Gastrocnemius medialis (tissue), 4 donors: Measurements from ENCODE around the gene NDST3. TPM values are rescaled to one million over a fixed set of nuclear protein-coding genes. Genes with fewer than 3 reads are reported as not detected.

Experiments
- ATAC-seq, 2 donors: fragments of 150-250 bp; one replicate each; pipeline ENCODE4 v1.9.1; 2016
- DNase-seq, 2 donors: peaks; one replicate each; pipeline ENCODE4 v3.0.0-alpha.2; 2019
- H3K27ac ChIP-seq, 4 donors: fragments of 200-600 bp; sonication (generic); 1 replicate in 1 of 4; 2 replicates in 3 of 4; pipeline ENCODE4 v1.5.1; 2016 to 2018; ENCODE audit warnings: mild to moderate bottlenecking in 2 of 4, moderate library complexity in 1 of 4
- H3K27me3 ChIP-seq, 3 donors: fragments of 200-600 bp; sonication (generic) in 2 of 3; 1 replicate in 1 of 3; 2 replicates in 2 of 3; pipeline versions ENCODE4 v1.5.1 to v1.6.0; 2016 to 2019; ENCODE audit warnings: mild to moderate bottlenecking in 1 of 3, moderate library complexity in 1 of 3
- H3K36me3 ChIP-seq, 2 donors: fragments of 200-600 bp; sonication (generic) in 1 of 2; one replicate each; pipeline ENCODE4 v1.5.1; 2017 to 2018
- H3K4me1 ChIP-seq, 2 donors: fragments of 200-600 bp; sonication (generic) in 1 of 2; one replicate each; pipeline ENCODE4 v1.5.1; 2016 to 2017; ENCODE audit warnings: mild to moderate bottlenecking in 2 of 2
- H3K4me3 ChIP-seq, 4 donors: fragments of 200-600 bp; sonication (generic) in 3 of 4; 1 replicate in 1 of 4; 2 replicates in 3 of 4; pipeline ENCODE4 v1.5.1; 2016 to 2019; ENCODE audit warnings: mild to moderate bottlenecking in 2 of 4
- H3K9me3 ChIP-seq, 3 donors: fragments of 200-600 bp; sonication (generic) in 2 of 3; 1 replicate in 1 of 3; 2 replicates in 2 of 3; pipeline ENCODE4 v1.5.1; 2016 to 2019
- POLR2A ChIP-seq, 2 donors: fragments of 450-650 bp; IDR thresholded peaks; one replicate each; pipeline ENCODE4 v1.6.1; 2017; ENCODE audit warnings: antibody characterized with exemption in 2 of 2, mild to moderate bottlenecking in 2 of 2, moderate library complexity in 2 of 2
- in situ Hi-C, 4 donors: fragments of 200-750 bp; cut with MboI; loops; one replicate each; pipeline versions ENCODE4 v1.15.0 to v1.8.0; 2017; ENCODE audit warnings: low sequenced_read_pairs in 4 of 4
- intact Hi-C: fragments of 100-400 bp; cut with DNase I; formaldehyde crosslinking; loops from one replicate; pipeline ENCODE4 v1.15.1; 2023; ENCODE audit warnings: low total_unique reads
- total RNA-seq, 4 donors: library from RNA; depleted of rRNA; stranded (reverse); fragments of >200 nt; gene quantifications; one replicate each; pipeline versions ENCODE4 v1.1.0 to v1.2.3, GENCODE V29; 2016
- TF ChIP-seq, protein P1 (sequence below), 5 experiments: fragments of 450-650 bp in 3 of 5; fragments of 200-600 bp in 2 of 5; sonication (generic) in 2 of 5; IDR thresholded peaks in 4 of 5; conservative IDR thresholded peaks in 1 of 5; 1 replicate in 4 of 5; 2 replicates in 1 of 5; pipeline ENCODE4 v1.5.1; 2016 to 2019; ENCODE audit warnings: antibody characterized with exemption in 5 of 5, mild to moderate bottlenecking in 3 of 5, moderate library complexity in 3 of 5

NDST3 gene
- total RNA-seq, 4 donors from 2014 or later = 0.13 TPM; not detected in 3

DNA sequence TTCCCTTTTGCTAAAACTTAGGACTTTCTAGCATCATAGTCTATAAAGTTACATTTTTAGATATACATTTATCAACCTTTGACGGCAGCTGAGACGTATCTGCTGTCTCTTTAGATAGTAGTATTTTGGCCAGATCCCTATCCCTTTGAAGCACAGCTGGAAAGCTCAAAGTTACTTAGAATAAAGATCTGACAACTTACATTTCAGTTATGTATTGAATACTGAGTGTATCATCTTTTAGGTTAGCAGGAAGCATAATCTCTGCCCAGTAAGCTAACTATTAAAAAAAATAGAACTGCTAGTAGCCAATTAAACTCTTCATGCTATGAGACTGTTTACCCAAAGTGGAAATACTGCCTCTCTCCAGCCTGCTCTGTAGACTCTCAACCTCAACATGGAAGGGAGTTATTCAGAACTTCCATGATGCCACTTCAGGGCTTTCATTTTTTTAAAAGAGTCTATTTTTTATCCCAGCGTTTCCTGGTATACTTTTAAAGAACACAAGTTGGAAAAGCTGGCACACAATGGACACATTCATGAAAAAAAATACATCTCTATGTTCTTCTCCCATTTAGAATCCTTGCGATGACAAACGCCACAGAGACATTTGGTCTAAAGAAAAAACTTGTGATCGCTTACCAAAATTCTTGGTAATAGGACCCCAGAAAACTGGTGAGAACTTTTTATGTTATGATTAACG, 192.2 kb downstream of the NDST3 start:
- in situ Hi-C loops = no loop called here
- no peak overlapping the region for H3K27ac ChIP-seq
- no peak for TF ChIP-seq POLR2A (IDR thresholded peaks at IDR 0.05)
- TF ChIP-seq, protein P1, sequence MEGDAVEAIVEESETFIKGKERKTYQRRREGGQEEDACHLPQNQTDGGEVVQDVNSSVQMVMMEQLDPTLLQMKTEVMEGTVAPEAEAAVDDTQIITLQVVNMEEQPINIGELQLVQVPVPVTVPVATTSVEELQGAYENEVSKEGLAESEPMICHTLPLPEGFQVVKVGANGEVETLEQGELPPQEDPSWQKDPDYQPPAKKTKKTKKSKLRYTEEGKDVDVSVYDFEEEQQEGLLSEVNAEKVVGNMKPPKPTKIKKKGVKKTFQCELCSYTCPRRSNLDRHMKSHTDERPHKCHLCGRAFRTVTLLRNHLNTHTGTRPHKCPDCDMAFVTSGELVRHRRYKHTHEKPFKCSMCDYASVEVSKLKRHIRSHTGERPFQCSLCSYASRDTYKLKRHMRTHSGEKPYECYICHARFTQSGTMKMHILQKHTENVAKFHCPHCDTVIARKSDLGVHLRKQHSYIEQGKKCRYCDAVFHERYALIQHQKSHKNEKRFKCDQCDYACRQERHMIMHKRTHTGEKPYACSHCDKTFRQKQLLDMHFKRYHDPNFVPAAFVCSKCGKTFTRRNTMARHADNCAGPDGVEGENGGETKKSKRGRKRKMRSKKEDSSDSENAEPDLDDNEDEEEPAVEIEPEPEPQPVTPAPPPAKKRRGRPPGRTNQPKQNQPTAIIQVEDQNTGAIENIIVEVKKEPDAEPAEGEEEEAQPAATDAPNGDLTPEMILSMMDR (IDR thresholded peaks at IDR 0.05 in 4 of 5, conservative IDR thresholded peaks at IDR 0.05 in 1 of 5) = no peak

DNA sequence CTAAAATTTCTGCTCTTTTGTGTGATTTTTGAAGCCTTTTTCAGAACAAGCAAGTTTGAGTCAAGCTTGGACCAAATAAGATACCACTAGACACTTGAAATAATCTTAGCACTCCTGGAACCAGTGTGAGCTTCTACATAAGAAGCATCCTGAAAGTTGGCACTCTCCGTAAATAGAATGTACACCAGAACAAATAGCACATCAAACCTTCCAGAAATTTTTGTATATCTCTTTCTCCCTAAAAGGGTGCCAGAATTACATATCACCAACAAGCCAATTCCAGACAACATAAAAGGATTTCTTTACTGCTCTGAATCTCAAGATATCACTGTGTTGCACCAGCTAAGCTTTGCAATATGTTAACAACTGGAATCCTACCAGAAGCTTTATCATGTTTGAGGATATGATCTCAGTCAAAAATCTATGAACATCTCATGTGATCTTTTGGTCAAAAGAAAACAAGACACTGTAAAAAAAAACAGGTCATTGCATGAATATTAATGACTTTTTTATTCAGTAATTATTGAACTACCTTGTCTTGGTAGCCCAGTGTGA, 201.4 kb downstream of the NDST3 start:
- no peaks in the 10 kb centered on the region for H3K4me1 ChIP-seq
- ATAC-seq = no peak
- no peaks in the 10 kb centered on the region for H3K9me3 ChIP-seq
- intact Hi-C loops (no loop called here), in situ Hi-C loops (no loop called here)
- TF ChIP-seq, protein P1 (IDR thresholded peaks at IDR 0.05 in 4 of 5, conservative IDR thresholded peaks at IDR 0.05 in 1 of 5) = no peak
- DNase-seq = no peak
- no peak overlapping the region for H3K27ac ChIP-seq
- H3K27me3 ChIP-seq = no peaks in the 10 kb centered on the region
- H3K4me3 ChIP-seq = no peak overlapping the region
- H3K36me3 ChIP-seq = no peaks in the 10 kb centered on the region

More for the DNA sequence above, 192.2 kb downstream of the NDST3 start:
- no peak for ATAC-seq
- no peak overlapping the region for H3K4me3 ChIP-seq
- H3K4me1 ChIP-seq = no peaks in the 10 kb centered on the region
- intact Hi-C loops = no loop called here
- no peaks in the 10 kb centered on the region for H3K27me3 ChIP-seq
- no peak for DNase-seq
- H3K9me3 ChIP-seq = no peaks in the 10 kb centered on the region
- H3K36me3 ChIP-seq = no peaks in the 10 kb centered on the region

DNA sequence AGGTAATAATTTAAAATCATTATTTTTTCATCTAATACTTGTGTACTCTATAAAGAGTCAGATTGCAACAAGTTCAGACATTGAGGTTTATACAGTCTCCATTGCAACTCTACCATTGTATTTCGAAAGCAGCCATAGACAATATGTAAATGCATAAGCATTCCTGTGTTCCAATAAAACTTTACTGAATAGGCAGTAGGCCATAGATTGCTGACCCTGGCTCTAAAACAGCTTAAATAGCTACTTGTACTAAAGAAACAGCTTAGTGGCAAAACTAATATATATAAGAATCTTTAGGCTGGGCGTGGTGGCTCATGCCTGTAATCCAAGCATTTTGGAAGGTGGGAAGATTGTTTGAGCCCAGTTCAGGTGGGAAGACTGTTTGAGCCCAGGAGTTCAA, 203.2 kb downstream of the NDST3 start:
- ATAC-seq (no peak), DNase-seq (no peak)
- Histone ChIP-seq H3K9me3 (no peaks in the 10 kb centered on the region), H3K4me3 (no peak overlapping the region), H3K36me3 (no peaks in the 10 kb centered on the region), H3K27me3 (no peaks in the 10 kb centered on the region), H3K4me1 (no peaks in the 10 kb centered on the region), H3K27ac (no peak overlapping the region)
- in situ Hi-C loops (no loop called here), intact Hi-C loops (no loop called here)
- TF ChIP-seq POLR2A (IDR thresholded peaks at IDR 0.05) = no peak
- TF ChIP-seq, protein P1 (IDR thresholded peaks at IDR 0.05 in 4 of 5, conservative IDR thresholded peaks at IDR 0.05 in 1 of 5) = no peak

DNA sequence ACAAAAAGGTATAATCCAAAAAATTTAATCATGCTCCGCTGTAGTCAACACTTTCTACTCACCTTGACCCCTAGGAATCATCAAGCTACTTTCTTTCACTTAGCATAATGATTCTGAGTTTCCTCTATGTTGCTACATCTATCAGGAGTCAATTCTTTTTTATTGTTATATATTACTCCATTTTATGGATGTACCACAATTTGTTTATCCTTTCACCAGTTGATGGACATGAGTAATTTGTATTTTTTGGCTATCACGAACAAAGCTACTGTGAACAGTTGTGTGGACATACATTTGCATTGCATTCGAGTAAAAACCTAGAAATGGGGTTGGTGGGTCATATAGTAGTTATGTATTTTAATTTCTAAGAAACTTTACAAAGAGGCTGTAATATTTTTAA, 215.6 kb downstream of the NDST3 start:
- Histone ChIP-seq H3K27me3 (no peaks in the 10 kb centered on the region), H3K4me3 (no peak overlapping the region), H3K9me3 (no peaks in the 10 kb centered on the region), H3K4me1 (no peaks in the 10 kb centered on the region), H3K36me3 (no peaks in the 10 kb centered on the region), H3K27ac (no peak overlapping the region)
- ATAC-seq (no peak), DNase-seq (no peak)
- TF ChIP-seq, protein P1 (IDR thresholded peaks at IDR 0.05 in 4 of 5, conservative IDR thresholded peaks at IDR 0.05 in 1 of 5) = no peak
- TF ChIP-seq POLR2A (IDR thresholded peaks at IDR 0.05) = no peak
- in situ Hi-C loops (no loop called here), intact Hi-C loops (no loop called here)
